MG63 (cell line): ENCODE data around the gene TSPEAR. TPM values are rescaled to one million over a fixed set of nuclear protein-coding genes. Genes with fewer than 3 reads are reported as not detected.

Source experiments
- DNase-seq: peaks from one replicate; pipeline ENCODE4 v3.0.0-alpha.2; 2020
- H3K27me3 ChIP-seq: fragments of 250-450 bp; sonication (Bioruptor Pico); 2 replicates; pipeline ENCODE4 v1.5.1; 2020; ENCODE audit warnings: mild to moderate bottlenecking, moderate library complexity
- H3K36me3 ChIP-seq: fragments of 250-450 bp; sonication (Bioruptor Pico); 2 replicates; pipeline ENCODE4 v1.5.1; 2020; ENCODE audit warnings: mild to moderate bottlenecking, moderate library complexity
- H3K4me3 ChIP-seq: fragments of 250-450 bp; sonication (Bioruptor Pico); 2 replicates; pipeline ENCODE4 v1.5.1; 2020; ENCODE audit warnings: mild to moderate bottlenecking, moderate library complexity
- H3K9me3 ChIP-seq: fragments of 250-450 bp; sonication (Bioruptor Pico); 2 replicates; pipeline ENCODE4 v1.5.1; 2020; ENCODE audit warnings: mild to moderate bottlenecking, moderate library complexity
- total RNA-seq: library from RNA; depleted of rRNA; stranded (reverse); fragments of >200 nt; shearing (Covaris generic); gene quantifications from 2 replicates; pipeline ENCODE4 v1.2.3, GENCODE V29; 2014; ENCODE audit warnings: low replicate concordance

Gene TSPEAR
- total RNA-seq, 1 experiment from 2014 or later = not detected

GRCh38 chr21:44529011-44529421 is 182.4 kb downstream of the TSPEAR start:
- H3K9me3 ChIP-seq = peaks cover 6% of the 10 kb centered on the region
- DNase-seq = no peak
- H3K4me3 ChIP-seq = no peak overlapping the region
- no peaks in the 10 kb centered on the region for H3K36me3 ChIP-seq
- no peaks in the 10 kb centered on the region for H3K27me3 ChIP-seq

- Histone ChIP-seq H3K36me3 (no peaks in the 10 kb centered on the region), H3K27me3 (no peaks in the 10 kb centered on the region), H3K4me3 (no peak overlapping the region), H3K9me3 (peaks cover 9% of the 10 kb centered on the region)
- no peak for DNase-seq
Observed at GRCh38 chr21:44528634-44528995, 182.8 kb downstream of the TSPEAR start.

- DNase-seq = no peak
- H3K9me3 ChIP-seq = peaks cover 10% of the 10 kb centered on the region
- no peaks in the 10 kb centered on the region for H3K27me3 ChIP-seq
- H3K4me3 ChIP-seq = no peak overlapping the region
- H3K36me3 ChIP-seq = no peaks in the 10 kb centered on the region
Observed at GRCh38 chr21:44527983-44528633, 183.3 kb downstream of the TSPEAR start.

- no peak for DNase-seq
- Histone ChIP-seq H3K9me3 (peaks cover 10% of the 10 kb centered on the region), H3K36me3 (no peaks in the 10 kb centered on the region), H3K4me3 (no peak overlapping the region), H3K27me3 (no peaks in the 10 kb centered on the region)
Observed at GRCh38 chr21:44527156-44527982, 184.0 kb downstream of the TSPEAR start.

- H3K36me3 ChIP-seq = no peaks in the 10 kb centered on the region
- H3K4me3 ChIP-seq = no peak overlapping the region
- H3K27me3 ChIP-seq = no peaks in the 10 kb centered on the region
- peaks cover 10% of the 10 kb centered on the region for H3K9me3 ChIP-seq
- no peak for DNase-seq
Observed at GRCh38 chr21:44526096-44526997, 185.0 kb downstream of the TSPEAR start.

DNA sequence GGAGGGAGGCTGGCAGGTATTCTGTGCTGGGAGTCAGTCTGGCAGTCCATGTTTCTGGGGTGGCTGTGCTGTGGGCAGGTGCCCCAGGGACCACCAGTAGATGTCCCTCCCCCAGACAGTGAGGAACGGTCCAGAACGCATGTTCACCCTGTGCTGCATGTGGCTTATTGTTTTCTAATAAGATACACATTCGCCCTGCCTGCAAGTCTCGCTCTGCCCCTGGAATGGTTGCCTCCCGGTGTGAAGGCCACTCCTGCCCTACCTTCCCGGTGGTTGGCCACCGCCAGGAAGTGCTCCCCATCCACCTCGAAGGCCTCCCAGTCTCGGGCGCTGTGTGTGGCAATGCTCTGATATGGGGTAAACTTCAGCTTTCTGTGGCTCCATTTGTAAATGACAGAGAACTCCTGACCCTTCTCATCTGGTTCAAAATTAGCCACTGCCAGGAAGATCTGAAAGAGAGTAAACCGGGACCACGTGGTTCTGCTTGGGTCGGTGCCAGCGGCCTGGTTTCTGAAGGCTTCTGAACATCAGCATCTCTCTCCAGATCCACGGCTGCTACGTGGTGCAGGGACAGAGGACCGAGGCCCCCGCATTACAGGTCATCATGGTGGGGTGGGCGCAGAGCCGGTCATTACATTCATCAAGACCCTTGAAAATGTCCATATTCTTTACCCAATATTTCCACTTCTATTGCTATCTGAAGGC is 185.8 kb downstream of the TSPEAR start:
- Histone ChIP-seq H3K36me3 (no peaks in the 10 kb centered on the region), H3K9me3 (peaks cover 10% of the 10 kb centered on the region), H3K4me3 (no peak overlapping the region), H3K27me3 (no peaks in the 10 kb centered on the region)
- DNase-seq = no peak

DNA sequence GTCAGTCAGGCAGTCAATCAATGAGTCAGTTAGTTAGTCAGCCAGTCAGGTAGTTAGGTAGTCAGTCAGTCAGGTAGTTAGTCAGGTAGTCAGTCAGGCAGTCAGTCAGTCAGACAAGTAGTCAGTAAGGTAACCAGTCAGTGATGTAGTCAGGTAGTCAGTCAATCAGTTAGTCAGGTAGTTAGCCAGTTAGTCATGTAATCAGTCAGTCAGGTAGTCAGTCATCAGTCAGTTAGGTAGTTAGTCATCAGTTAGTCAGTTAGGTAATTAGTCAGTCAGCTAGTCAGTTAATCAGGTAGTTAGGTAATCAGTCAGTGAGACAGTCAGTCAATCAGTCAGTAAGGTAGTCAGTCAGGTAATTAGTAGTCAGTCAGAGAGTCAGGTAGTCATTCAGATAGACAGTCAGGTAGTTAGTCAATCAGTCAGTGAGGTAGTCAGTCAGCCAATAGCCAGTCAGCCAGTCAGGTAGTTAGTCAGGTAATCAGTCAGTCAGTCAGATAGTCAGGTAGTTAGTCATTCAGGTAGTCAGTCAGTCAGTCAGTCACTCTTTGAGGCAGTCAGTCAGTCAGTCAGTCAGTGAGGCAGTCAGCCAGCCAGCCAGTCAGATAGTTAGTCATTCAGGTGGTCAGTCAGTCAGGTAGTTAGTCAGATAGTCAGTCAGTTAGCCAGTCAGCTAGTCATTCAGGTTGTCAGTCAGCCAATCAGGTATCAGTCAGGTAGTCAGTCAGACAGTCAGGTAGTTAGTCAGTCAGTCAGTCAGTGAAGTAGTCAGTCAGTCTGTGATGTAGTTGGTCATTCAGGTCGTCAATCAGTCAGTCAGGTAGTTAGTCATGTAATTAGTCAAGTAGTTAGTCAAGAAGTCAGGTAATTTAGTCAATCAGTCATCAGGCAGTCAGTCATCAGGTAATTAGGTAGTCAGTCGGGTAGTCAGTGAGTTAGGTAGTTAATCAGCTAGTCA is 186.7 kb downstream of the TSPEAR start:
- DNase-seq = no peak
- H3K27me3 ChIP-seq = peaks cover 3% of the 10 kb centered on the region; the same call in 1 of the 2 replicates
- H3K9me3 ChIP-seq = peaks cover 10% of the 10 kb centered on the region
- H3K4me3 ChIP-seq = no peak overlapping the region
- H3K36me3 ChIP-seq = no peaks in the 10 kb centered on the region

DNA sequence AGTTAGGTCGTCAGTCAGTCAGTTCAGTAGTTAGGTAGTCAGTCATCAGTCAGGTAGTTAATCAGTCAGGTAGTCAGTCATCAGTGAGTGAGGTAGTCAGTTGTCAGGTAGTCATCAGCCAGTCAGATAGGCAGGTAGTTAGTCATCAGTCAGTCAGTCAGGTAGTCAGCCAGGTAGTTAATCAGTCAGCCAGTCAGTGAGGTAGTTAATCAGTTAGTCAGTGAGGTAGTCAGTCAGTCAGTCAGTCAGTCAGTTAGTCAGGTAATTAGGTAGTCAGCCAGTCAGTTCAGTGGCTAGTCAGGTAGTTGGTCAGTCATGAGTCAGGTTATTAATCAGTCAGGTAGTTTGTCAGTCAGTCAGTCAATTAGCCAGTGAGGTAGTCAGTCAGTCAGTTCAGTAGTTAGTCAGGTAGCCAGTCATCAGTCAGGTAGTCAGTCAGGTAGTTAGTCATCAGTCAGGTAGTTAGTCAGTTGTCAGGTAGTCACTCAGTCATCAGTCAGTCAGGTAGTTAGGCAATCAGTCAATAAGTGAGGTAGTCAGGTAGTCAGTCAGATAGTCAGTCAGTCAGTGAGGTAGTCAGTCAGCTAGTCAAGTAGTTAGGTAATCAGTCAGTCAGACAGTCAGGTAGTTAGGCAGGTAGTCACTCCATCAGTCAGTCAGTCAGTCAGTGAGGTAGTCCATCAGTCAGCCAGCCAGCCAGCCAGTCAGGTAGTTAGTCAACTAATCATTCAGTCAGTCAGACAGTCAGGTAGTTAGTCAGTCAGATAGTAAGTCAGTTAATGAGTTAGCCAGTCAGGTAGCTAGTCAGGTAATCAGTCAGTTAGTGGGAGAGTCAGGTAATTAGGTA is 187.6 kb downstream of the TSPEAR start:
- peaks cover 10% of the 10 kb centered on the region for H3K9me3 ChIP-seq
- peaks cover 8% of the 10 kb centered on the region; the same call in 1 of the 2 replicates for H3K27me3 ChIP-seq
- H3K4me3 ChIP-seq = no peak overlapping the region
- no peaks in the 10 kb centered on the region for H3K36me3 ChIP-seq
- no peak for DNase-seq

DNA sequence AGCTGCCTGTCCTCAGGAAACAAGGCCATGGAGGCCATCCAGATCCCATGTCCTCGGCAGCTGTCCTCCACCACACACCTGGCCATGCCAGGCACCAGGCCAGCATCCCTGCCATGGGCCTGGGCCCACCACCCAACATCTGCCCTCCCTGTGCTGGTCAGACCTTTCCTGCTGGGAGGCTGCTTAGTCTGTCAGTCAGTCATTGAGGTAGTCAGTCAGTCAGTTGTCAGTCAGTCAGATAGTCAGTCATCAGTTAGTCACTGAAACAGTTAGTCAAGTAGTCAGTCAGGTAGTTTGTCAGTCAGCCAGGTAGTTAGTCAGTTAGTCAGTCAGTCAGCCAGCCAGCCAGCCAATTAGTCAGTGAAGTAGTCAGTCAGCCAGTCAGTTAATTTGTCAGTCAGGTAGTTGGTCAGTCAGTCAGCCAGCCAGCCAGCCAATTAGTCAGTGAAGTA is 188.6 kb downstream of the TSPEAR start:
- Histone ChIP-seq H3K36me3 (no peaks in the 10 kb centered on the region), H3K9me3 (peaks cover 10% of the 10 kb centered on the region), H3K4me3 (no peak overlapping the region), H3K27me3 (peaks cover 8% of the 10 kb centered on the region; the same call in 1 of the 2 replicates)
- DNase-seq = no peak

- Histone ChIP-seq H3K36me3 (no peaks in the 10 kb centered on the region), H3K27me3 (peaks cover 8% of the 10 kb centered on the region; the same call in 1 of the 2 replicates), H3K4me3 (no peak overlapping the region), H3K9me3 (peaks cover 13% of the 10 kb centered on the region)
- DNase-seq = no peak
Observed at GRCh38 chr21:44521928-44522752, 189.2 kb downstream of the TSPEAR start.

- DNase-seq = no peak
- H3K36me3 ChIP-seq = no peaks in the 10 kb centered on the region
- peaks cover 8% of the 10 kb centered on the region; the same call in 1 of the 2 replicates for H3K27me3 ChIP-seq
- no peak overlapping the region for H3K4me3 ChIP-seq
- peaks cover 14% of the 10 kb centered on the region for H3K9me3 ChIP-seq
Observed at GRCh38 chr21:44521301-44521927, 190.0 kb downstream of the TSPEAR start.

DNA sequence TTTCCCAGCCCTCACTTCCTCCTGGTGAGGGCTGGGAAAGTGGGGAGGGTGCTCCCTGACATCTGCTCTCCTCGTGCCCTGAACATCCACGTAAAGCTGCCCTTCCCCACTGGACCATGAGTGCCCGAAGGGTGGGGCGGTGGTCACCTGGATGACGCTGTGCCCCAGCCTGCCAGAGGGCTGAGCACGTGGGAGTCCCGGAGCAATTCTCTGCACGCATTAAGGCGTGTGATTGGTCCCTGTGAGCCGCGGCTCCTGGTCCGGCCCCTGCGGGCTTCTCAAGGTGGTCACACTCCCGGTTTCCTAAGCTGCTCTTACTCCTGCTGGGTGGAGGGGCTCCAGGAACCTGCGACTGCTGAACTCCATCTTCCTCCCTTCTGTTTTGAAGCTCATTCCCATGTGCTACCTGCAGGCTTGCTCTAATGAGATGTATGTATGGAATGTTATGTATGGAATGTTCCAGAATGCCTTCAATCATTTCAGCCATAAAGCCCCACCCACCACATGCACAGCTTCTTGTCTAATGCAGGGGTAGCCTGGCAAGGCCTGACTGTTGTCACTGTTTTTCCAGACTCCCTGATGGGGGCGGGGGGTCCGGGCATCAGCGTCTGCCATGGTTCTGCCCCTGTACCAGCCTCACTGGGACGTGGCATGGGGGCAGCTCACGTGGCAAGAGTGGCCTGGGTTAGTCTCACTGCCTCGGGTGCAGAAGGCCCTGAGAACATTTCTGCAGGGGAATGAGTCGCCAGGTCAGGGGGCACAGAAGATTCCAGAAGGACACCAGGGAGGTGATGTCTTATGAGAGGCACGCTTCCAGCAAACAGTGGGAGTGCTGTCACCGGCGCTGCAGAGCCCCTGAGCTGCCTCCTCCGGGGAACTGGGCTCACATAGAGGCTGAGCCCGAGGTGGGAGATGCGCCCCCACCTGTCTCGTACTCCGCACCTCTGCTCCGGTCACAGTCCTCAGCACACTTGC is 190.8 kb downstream of the TSPEAR start:
- DNase-seq = no peak
- H3K4me3 ChIP-seq = no peak overlapping the region
- peaks cover 8% of the 10 kb centered on the region; the same call in 1 of the 2 replicates for H3K27me3 ChIP-seq
- H3K36me3 ChIP-seq = no peaks in the 10 kb centered on the region
- peaks cover 14% of the 10 kb centered on the region for H3K9me3 ChIP-seq
